Globus pallidus (tissue), 1 donor: ENCODE results near the gene LSM12.
"Not testable (repeated sequence)": the region's sequence is repeated elsewhere in the genome, so short reads cannot be mapped to it uniquely, and the experiment has no call there.

ENCODE experiments used
- DNase-seq: peaks from one replicate; pipeline ENCODE4 v3.0.0-alpha.2; 2015; ENCODE audit warnings: low spot score

LSM12 gene

DNA sequence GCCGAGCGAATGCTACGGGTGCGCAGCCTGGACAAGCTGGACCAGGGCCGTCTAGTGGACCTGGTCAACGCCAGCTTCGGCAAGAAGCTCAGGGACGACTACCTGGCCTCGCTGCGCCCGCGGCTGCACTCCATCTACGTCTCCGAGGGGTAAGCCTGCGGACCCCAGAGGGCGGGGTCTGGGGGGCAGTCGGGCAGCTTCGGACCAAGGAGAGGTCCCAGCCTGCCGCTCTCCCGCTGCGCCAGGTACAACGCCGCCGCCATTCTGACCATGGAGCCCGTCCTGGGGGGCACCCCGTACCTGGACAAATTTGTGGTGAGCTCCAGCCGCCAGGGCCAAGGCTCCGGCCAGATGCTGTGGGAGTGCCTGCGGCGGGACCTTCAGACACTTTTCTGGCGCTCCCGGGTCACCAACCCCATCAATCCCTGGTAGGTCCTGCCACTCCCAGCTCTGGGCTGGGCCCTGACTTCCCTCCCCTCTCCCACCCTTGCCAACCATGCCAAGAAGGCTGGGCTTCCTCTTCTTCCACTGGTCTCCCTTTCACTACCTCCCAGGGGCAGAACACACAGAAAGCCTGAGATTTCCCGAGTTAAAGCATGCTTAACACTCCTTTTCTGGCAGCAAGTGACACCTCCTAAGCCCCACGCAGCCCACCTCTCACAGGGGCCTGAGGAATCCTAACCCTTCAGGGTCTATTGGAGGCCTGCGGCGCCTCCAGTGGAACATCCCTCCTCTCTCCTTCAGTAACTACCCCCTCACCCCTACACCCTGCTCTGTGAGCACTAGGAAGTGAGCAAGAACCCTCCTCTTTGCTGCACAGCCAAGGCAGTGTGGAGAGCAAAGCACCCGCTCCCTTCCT is 58.9 kb downstream of the LSM12 start:
- no peak for DNase-seq

DNA sequence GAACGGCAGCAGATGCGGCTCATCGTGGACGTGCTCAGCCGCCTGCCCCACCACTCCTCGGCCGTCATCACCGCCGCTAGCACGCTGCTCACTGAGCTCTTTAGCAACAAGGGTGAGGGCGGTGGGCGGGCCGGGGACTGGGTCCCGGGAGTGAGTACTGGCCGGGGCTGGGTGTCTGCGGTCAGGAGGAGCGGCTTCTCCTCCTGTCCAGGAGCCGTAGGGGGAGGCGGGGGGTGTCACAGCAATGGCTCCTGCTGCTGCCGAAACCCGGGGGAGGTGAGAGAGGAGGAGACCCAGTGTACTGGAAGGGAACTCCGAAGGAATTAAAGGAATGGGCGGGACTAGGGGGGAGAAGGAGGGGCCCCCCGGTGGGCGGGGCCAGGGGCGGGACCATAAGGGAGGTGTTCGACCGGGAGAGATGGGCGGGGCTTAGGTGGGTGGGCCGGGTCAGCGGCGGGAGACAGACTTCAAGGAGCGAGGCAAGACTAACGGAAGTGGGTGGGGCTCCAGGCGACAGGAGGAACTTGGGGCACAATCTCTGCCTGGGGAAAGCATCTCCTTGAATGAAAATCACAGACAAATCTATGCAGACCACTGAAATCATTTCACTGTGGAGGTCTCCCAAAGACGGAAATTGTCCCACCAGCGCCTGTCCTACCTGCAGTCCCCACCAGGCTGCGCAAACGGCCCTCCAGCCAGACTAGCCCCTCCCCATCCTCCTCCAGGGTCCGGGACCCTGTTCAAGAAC is 59.7 kb downstream of the LSM12 start:
- DNase-seq, result peak; percentile 59

DNA sequence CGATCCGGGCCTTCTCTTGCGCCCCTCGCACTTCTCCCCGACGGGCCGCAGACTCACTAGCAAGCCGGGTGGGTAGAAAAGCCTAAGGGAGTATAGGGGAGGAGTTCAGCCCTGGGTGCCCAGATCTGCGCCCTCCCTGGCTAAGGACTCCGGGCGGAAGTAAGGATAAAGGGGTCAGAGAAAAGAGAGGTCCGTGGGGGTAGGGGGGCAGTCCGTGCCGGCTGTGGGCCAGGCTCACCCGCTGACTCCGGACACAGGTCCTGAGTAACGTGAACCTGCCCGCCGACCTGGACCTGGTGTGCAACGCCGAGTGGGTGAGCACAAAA is 60.2 kb downstream of the LSM12 start:
- DNase-seq, result no peak

DNA sequence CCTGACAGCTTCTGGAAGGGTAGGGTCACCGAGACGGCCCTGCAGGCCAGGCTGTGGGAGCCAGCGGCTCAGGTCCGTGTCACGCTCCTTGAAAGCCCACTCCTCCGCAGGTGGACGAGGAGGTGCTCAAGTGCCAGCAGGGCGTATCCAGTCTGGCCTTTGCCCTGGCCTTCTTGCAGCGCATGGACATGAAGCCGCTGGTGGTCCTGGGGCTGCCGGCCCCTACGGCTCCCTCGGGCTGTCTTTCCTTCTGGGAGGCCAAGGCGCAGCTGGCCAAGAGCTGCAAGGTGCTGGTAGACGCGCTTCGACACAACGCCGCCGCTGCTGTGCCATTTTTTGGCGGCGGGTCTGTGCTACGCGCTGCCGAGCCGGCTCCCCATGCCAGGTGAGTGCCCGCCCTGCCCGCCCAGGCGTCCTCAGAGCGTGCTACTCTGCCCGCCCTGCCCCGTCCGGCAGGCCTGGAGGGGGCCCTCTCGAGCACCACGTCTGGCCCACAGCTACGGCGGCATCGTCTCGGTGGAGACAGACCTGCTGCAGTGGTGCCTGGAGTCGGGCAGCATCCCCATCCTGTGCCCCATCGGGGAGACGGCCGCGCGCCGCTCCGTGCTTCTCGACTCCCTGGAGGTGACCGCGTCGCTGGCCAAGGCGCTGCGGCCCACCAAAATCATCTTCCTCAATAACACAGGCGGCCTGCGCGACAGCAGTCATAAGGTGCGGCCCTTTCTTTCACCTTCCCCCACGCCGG is 60.8 kb downstream of the LSM12 start:
- no peak for DNase-seq

GRCh38 chr17:44004761-44005526 is 61.5 kb downstream of the LSM12 start:
- no peak for DNase-seq

GRCh38 chr17:44004077-44004760 is 62.3 kb downstream of the LSM12 start, which contains the start of gene NAGS:
TSS of gene NAGS (plus strand) at chr17:44004622. CDS start at chr17:44004664, 42 bp downstream.
- no peak for DNase-seq

DNA sequence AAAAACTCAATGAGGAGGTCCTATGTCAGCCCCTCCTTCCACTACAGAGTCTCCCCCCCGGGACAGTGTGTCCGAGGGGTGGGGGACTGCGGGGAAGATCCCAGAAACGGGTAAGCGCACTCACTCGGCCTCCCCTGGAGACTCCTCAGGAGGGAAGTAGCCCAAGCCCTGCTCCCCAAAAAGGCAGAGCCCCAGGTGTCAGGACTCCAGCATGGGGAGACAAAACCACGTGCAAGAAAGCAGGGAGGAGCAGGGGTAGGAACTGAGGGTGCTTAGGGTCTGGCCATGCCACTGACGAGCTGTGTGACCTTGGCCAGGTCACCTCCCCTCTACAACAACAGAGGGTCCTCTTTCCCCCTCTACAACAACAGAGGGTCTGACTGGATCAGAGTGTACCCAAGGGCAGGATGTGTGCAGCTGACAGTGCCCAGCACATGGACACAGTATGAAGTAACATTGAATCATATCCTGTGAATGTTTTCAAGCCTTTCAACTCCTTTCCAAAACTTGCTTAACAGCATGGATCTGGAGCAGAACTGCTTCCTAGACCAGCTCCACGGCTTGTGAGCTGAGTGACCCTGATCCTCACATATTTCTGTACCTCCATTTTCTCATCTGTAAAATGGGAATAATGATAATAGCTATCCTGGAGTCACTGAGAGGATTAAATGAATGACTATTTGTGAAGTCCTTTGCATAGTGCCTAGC is 64.2 kb downstream of the LSM12 start:
- DNase-seq, result no peak

GRCh38 chr17:44001461-44001920 is 65.0 kb downstream of the LSM12 start:
- no peak for DNase-seq

DNA sequence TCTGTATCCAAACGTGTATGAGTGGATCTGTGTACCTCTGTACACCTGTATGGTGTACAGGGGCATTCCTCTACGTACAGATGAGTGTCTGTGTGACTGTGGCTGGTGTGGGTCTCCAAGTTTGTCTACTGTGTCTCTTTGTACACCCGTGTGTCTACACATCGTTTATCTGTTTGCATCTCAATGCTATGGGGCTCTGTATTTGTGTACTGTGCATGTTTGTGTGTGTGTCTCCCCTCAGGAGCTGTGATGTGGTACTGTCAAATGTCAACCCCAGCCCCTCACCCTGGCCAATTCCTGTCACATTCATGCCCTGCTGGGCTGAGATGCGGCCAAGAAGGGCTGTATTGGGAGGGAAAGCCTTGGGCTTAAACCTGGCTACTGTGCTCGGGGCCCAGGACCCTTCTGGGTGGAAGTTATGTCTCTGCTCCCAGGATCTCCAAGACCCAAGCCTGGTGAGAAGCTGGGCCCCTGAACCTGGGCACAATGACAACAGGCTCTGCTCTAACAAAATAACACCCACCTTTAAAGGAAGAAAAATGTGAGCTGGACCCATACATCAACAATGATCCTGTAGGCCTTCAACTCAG is 65.5 kb downstream of the LSM12 start:
- no peak for DNase-seq

- DNase-seq, result no peak
Measured at GRCh38 chr17:44000141-44000860, 66.2 kb downstream of the LSM12 start.

GRCh38 chr17:43999024-43999423 is 67.4 kb downstream of the LSM12 start:
- DNase-seq, result no peak

- DNase-seq, result no peak
Measured at GRCh38 chr17:43998552-43998951, 67.9 kb downstream of the LSM12 start.

DNA sequence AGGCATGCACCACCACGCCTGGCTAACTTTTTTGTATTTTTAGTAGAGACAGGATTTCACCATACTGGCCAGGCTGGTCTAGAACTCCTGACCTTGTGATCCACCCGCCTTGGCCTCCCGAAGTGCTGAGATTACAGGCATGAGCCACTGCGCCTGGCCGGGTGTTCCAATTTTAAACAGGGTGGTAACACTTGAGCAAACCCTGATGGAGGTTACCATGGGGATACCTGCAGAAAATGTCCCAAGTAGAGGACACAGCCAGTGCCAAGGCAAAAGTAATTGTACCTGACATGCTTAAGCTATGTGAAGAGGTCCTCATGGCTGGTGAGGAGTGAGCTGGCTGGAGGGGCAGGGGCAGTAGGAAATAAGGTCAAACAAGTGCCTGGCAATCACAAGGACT is 69.3 kb downstream of the LSM12 start:
- DNase-seq, result not testable (repeated sequence)

- no peak for DNase-seq
Measured at GRCh38 chr17:43995150-43995471, 71.4 kb downstream of the LSM12 start.

DNA sequence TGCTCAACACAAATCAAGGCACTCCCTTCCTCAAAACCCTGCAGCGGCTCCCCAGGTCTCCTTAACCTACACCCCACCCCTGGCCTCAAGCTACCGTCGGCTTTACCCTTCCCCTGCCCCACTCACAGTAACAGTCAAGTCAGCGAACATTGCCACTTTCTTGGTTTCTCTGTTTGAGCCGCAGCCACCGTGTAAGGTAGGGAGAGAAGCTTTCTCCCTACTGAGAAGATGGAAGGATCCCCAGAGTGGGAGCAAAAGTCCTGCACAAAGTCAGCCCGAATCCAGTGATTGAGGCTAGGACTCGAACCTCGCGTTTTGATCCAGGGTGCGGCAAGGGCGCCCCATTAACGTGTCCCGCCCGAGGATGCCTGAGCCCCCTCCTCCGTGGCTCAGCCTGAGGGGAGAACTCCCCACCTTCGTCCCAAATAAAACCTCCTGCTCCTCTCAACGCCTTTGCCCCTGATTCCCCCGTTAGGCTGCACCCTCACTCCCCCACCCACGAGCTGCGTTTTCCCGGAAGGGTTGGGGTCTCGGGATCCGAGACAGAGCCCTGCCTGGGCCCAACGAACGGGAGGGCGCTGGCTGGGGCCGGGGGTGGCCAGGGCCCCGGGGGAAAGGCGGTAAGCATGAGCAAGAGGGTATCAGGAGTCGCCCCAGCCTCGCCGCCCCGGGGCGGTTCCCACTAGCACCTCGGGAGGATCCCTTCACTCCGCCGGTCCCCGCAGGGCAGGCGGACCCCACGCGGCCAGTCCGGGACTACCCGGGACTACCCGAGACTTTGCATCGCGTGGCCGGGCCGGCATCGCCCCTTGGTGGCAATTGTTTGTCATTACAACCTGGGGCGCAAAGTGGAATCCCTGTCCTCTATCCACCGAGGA is 72.0 kb downstream of the LSM12 start:
- DNase-seq, result peak; percentile 39

GRCh38 chr17:43992641-43993040 is 73.8 kb downstream of the LSM12 start:
- DNase-seq, result no peak

- DNase-seq, result no peak
Measured at GRCh38 chr17:43988301-43988700, 78.2 kb downstream of the LSM12 start.
